NOMO-1 treated with DMSO at 0.1 percent for 48 hours (cell line): ENCODE data around the gene UGT1A7.
"Not testable (repeated sequence)": the region's sequence is repeated elsewhere in the genome, so short reads cannot be mapped to it uniquely, and the experiment has no call there.

Experiments
- DNase-seq: peaks from one replicate; lab custom pipeline; 2025; ENCODE audit not compliant: unreplicated experiment; lab: John Stamatoyannopoulos, UW

The UGT1A7 gene

DNA sequence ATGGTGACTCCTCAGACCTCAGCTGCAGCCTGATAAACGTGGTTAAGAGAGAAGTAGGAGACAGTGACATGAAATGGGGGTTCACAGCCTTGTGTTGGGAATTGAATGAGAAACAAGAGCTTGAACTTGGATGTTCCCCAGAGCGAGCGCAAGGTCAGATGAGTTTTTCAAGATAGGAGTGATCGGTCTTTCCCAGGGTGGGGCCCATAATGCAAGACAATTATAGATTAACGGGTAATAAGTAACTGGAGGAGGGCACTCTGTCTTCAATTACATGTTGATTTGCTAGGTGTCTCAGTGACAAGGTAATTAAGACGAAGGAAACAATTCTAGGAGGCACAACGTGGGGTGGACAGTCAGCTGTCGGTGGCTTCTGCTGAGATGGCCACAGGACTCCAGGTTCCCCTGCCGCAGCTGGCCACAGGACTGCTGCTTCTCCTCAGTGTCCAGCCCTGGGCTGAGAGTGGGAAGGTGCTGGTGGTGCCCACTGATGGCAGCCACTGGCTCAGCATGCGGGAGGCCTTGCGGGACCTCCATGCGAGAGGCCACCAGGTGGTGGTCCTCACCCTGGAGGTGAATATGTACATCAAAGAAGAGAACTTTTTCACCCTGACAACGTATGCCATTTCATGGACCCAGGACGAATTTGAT is 31.0 kb downstream of the UGT1A7 start, which contains the start of gene UGT1A5:
Gene UGT1A5, plus strand, starts transcription at position 297 of the 651 bp plus-strand sequence. Its CDS starts 85 bp downstream, at position 382.
- no peak for DNase-seq

GRCh38 chr2:233713262-233713615 is 31.5 kb downstream of the UGT1A7 start:
- no peak for DNase-seq

DNA sequence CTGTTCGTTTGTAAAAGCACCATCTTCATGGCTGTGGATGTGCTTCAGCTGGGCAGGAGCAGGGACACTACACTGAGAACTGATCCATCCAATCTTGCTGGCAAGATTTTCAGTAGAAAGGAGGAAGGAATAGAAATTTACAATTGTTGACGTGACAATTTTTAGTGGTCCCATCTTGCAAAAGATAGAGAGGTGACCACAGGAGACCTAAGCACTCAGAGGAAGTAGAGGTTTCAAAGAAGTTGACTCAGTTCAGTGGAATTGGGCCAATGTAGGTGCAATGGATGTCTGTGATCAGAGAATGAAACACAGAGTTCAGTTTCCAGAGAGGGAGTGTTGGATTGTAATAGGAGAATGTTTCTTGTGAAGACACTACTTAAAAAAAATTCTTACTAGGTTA is 32.4 kb downstream of the UGT1A7 start:
- peak; percentile 21 for DNase-seq

DNA sequence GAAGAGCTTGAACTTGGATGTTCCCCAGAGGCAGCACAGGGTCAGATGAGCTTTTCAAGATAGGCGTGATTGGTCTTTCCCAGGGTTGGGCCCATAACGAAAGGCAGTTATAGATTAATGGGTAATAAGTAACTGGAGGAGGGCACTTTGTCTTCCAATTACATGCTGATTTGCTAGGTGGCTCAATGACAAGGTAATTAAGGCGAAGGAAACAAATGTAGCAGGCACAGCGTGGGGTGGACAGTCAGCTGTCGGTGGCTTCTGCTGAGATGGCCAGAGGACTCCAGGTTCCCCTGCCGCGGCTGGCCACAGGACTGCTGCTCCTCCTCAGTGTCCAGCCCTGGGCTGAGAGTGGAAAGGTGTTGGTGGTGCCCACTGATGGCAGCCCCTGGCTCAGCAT is 36.9 kb downstream of the UGT1A7 start, which contains the start of gene UGT1A4:
Gene UGT1A4, plus strand, starts transcription at position 185 of the 400 bp plus-strand sequence. Its CDS starts 85 bp downstream, at position 270.
- DNase-seq, result no peak

DNA sequence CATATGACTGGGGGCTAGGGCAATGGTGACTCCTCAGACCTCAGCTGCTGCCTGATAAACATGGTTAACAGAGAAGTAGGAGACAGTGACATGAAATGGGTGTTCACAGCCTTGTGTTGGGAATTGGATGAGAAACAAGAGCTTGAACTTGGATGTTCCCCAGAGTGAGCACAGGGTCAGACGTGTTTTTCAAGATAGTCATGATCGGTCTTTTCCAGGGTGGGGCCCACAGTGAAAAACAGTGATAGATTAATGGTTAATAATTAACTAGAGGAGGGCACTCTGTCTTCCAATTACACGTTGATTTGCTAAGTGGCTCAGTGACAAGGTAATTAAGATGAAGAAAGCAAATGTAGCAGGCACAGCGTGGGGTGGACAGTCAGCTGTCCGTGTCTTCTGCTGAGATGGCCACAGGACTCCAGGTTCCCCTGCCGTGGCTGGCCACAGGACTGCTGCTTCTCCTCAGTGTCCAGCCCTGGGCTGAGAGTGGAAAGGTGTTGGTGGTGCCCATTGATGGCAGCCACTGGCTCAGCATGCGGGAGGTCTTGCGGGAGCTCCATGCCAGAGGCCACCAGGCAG is 47.1 kb downstream of the UGT1A7 start, which contains the start of gene UGT1A3:
Gene UGT1A3, plus strand, starts transcription at position 320 of the 579 bp plus-strand sequence. Its CDS starts 85 bp downstream, at position 405.
- DNase-seq, result no peak

DNA sequence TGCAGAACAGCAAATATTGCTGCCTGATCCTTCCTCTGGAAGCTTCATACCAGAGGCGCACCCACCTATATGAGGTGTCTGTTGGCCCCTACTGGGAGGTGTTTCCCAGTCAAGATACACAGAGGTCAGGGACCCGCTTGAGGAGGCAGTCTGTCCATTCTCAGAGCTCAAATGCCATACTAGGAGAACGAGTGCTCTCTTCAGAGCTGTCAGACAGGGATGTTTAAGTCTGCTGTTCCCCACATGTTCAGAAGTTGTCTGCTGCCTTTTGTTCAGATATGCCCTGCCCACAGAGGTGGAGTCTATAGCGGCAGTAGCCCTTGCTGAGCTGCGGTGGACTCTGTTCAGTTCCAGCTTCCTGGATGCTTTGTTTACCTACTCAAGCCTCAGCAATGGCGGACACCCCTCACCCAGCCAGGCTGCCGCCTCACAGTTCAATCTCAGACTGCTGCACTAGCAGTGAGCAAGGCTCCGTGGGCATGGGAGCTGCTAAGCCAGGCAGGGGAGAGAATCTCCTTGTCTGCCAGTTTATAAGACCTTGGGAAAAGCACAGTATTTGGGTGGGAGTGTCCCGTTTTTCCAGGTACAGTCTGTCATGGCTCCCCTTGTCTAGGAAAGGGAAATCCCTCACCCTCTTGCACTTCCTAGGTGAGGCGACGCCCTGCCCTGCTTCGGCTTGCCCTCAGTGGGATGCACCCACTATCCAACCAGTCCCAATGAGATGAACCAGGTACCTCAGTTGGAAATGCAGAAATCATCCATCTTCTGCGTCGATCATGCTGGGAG is 55.4 kb downstream of the UGT1A7 start:
- DNase-seq, result not testable (repeated sequence)

DNA sequence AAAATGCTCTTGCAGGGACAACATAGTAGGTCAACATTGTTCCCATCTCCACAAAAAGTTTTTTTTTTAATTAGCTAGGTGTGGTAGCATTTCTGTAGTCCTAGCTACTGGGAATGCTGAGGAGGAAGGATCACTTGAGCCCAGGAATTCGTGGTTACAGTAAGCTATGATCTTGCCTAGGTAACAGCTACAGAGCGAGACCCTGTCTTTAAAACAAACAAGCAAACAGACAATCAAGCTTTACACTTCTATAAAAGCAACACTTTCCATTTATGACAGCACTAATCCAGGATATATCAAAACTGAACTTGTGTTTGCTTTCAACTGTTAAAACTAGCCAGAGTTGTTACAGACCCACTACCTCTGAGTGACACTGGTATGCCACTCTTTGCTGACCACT is 59.2 kb downstream of the UGT1A7 start:
- DNase-seq, result no peak

GRCh38 chr2:233743464-233744259 is 62.0 kb downstream of the UGT1A7 start:
- no peak for DNase-seq

DNA sequence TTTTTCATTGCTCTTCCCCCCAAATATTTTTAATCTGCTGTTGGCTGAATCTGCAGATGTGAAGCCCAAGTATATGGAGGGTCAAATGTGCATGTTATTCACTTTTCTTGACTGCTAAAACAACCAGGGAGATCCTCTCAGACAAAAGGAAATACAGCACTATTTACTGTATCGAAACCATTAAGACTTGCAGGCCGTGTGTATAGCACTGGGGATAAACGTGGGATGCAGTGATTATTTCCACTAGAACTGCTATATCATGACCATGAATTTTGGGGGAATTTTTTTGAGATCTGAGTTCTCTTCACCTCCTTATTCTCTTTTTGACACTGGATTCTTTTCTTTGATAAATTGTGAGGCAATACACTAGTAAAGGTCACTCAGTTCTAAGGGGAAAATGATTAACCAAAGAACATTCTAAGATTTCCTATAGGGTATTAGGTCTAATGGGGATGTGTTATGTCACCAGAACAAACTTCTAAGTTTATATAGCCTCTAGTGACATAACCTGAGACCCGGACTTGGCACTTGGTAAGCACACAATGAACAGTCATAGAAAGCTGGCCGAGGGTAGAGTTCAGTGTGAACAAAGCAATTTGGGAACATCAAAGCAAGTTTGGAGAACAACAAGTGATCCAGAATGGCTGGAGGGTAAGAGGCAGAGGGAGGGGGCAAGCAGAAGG is 63.5 kb downstream of the UGT1A7 start:
- DNase-seq, result no peak

GRCh38 chr2:233745838-233746237 is 64.1 kb downstream of the UGT1A7 start:
- DNase-seq, result not testable (repeated sequence)

DNA sequence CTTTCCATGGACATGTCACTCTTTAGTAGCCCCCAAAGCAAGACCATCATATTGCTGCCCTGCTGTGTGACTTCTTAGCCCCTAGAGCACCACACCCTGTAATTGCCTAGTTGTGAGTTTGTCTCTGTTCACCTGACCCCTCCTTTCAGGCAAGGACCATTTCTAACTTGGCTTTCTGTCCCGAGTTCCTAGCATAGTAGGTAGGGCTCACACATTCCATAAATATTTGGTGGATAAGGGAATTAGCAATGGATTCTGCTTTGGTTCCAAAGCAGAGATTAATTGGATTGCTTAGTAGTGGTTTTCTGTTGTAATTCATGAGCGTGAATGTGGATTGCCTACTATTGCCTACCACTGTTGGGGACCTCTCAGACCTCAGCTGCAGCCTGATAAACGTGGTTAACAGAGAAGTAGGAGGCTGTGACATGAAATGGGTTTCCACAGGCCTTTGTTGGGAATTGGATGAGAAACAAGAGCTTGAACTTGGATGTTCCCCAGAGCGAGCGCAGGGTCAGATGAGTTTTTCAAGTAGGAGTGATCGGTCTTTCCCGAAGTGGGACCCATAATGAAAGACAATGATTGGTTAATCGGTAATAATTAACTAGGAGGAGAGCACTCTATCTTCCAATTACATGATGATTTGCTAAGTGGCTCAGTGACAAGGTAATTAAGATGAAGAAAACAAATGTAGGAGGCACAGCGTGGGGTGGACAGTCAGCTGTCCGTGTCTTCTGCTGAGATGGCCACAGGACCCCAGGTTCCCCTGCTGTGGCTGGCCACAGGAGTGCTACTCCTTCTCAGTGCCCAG is 65.0 kb downstream of the UGT1A7 start:
- DNase-seq, result no peak

- no peak for DNase-seq
Measured at GRCh38 chr2:233747283-233747544, 65.5 kb downstream of the UGT1A7 start.

GRCh38 chr2:233750689-233751088 is 69.0 kb downstream of the UGT1A7 start:
- DNase-seq, result not testable (repeated sequence)

DNA sequence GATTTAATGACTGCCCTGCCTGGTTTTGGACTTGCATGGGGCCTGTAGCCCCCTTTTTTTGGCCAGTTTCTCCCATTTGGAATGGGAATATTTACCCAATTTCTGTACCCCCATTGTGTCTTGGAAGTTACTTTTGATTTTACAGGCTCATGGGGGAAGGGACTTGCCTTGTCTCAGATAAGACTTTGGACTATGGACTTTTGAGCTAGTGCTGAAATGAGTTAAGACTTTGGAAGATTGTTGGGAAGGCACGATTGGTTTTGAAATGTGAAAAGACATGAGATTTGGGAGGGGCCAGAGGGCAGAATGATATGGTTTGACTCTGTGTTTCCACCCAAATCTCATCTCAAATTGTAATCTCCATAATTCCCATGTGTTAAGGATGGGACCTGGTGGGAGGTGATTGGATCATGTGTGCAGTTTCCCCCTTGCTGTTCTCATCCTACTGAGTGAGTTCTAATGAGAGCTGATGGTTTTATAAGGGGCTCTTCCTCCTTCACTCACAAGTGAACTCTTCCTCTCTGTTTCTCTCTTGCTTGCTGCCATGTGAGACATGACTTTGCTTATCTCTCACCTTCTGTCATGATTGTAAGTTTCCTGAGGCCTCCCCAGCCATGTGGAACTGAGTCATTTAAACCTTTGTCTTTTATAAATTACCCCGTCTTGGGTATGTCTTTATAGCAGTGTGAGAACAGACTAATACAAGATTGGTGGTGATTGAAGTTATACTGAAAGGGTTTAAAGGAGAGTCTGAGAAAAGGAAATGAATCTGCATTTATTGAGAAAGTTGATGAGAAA is 69.7 kb downstream of the UGT1A7 start:
- DNase-seq, result not testable (repeated sequence)

DNA sequence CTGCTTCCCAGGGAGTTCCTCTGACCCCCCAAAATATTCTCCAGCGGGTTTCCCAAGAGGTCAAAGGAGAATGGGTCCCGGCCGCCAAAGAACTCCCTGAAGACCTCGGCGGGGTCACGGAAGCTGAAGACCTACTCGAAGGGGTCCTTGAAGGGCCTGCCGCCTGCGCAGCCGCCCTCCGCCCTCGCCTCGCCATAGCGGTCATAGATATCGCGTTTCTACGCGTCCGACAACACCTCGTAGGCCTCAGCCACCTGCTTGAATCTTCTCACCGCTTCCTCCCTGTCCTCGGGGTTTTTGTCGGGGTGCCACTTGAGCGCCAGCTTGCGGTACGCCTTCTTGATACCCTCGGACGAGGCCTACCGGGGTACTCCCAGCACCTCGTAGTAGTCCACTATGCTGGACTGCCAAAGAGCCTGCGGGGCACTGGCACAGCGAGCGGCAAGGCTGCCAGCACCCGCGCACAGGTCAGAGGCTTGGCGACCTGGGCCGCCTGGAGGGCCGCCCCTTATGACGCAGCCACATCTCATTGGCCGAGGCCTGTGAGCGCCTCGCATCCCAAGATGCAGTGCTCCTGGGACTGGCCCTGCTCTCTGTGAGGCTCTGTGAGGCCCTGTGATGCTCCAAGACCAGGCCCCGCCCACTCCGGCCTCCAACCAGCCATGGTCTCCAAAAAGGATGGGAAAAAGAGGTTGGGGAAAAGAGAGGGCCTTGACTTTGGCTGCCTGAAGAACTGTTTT is 73.3 kb downstream of the UGT1A7 start:
- no peak for DNase-seq

- DNase-seq, result no peak
Measured at GRCh38 chr2:233756429-233757081, 74.9 kb downstream of the UGT1A7 start.

DNA sequence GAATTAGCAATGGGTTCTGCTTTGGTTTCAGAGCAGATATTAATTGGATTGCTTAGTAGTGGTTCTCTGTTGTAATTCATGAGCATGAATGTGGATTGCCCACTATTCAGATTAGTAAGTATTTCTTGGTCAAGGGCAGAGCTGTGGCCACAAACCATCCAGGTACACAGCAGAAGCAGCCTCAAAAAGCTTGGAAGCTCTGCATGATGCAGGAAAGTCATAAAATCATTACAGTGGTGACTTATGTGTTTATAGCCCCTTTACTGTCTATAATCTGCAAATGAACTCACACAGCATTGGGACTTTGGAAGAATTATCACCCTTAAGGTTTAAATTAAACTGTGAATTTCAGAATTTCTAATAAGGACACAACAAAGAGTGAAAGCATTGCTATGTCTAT is 76.4 kb downstream of the UGT1A7 start:
- no peak for DNase-seq

- DNase-seq, result no peak
Measured at GRCh38 chr2:233758849-233759248, 77.1 kb downstream of the UGT1A7 start.
